H1 (cell line): ENCODE results near the gene P4HB. TPM values are rescaled to one million over a fixed set of nuclear protein-coding genes. Genes with fewer than 3 reads are reported as not detected.

ENCODE experiments used
- CTCF ChIA-PET: fragments of 300-600 bp; sonication (Branson Sonifier 250); formaldehyde crosslinking; loops from one replicate; lab custom pipeline; 2021; ENCODE audit not compliant: partially characterized antibody; lab: Charles Lee
- POLR2A ChIA-PET: fragments of 300-600 bp; sonication (Branson Sonifier 250); formaldehyde crosslinking; loops from one replicate; lab custom pipeline; 2021; ENCODE audit warnings: inconsistent platforms; ENCODE audit not compliant: partially characterized antibody; lab: Charles Lee
- DNase-seq, 2 experiments: peaks; one replicate each; pipeline versions ENCODE4 v3.0.0 to v3.0.0-alpha.2; 2010 to 2022; ENCODE audit warnings: low spot score in 2 of 2, low read depth in 1 of 2, mixed read lengths in 1 of 2
- FAIRE-seq: peaks from 2 replicates; lab custom pipeline; 2011; peaks lifted over from hg19 to GRCh38; lab: Jason Lieb, UNC
- H2AFZ ChIP-seq: 2 replicates; pipeline ENCODE4 v1.8.1; 2012; ENCODE audit warnings: low read length, inconsistent platforms
- H2AK5ac ChIP-seq: 2 replicates; pipeline ENCODE4 v1.6.1; 2013; ENCODE audit warnings: low read depth, low read length
- H2BK120ac ChIP-seq: replicated peaks from 2 replicates; pipeline ENCODE3; 2013; ENCODE audit warnings: low read depth, low read length, inconsistent platforms
- H2BK12ac ChIP-seq: 2 replicates; pipeline ENCODE4 v1.6.1; 2013; ENCODE audit warnings: low read depth, low read length
- H2BK15ac ChIP-seq: 2 replicates; pipeline ENCODE4 v1.6.1; 2013; ENCODE audit warnings: low read length
- H2BK20ac ChIP-seq: 2 replicates; pipeline ENCODE4 v1.6.1; 2013; ENCODE audit warnings: low read length
- H2BK5ac ChIP-seq: 2 replicates; pipeline ENCODE4 v1.6.1; 2013; ENCODE audit warnings: low read depth, low read length
- H3K14ac ChIP-seq: 2 replicates; pipeline ENCODE4 v1.6.1; 2013; ENCODE audit warnings: inconsistent platforms; ENCODE audit not compliant: insufficient read length
- H3K18ac ChIP-seq: 2 replicates; pipeline ENCODE4 v1.6.1; 2013; ENCODE audit warnings: low read length; ENCODE audit errors: extremely low read depth
- H3K23ac ChIP-seq: 2 replicates; pipeline ENCODE4 v1.6.1; 2013; ENCODE audit warnings: inconsistent platforms; ENCODE audit not compliant: insufficient read length
- H3K23me2 ChIP-seq: 2 replicates; pipeline ENCODE4 v1.6.1; 2013; ENCODE audit warnings: low read depth, low read length
- H3K27ac ChIP-seq: 2 replicates; pipeline ENCODE4 v1.6.1; 2011; ENCODE audit warnings: low read depth, low read length, inconsistent platforms
- H3K27me3 ChIP-seq, 4 experiments: replicated peaks in 1 of 4; 1 replicate in 1 of 4; 2 replicates in 3 of 4; pipeline versions ENCODE4 v1.6.1 to v1.8.1; 2011 to 2013; ENCODE audit warnings: low read length in 3 of 4, mild to moderate bottlenecking in 3 of 4, inconsistent platforms in 2 of 4, mixed read lengths in 2 of 4, moderate library complexity in 1 of 4; ENCODE audit not compliant: control insufficient read depth in 3 of 4, insufficient read depth in 3 of 4; ENCODE audit errors: extremely low read depth in 1 of 4
- H3K36me3 ChIP-seq, 4 experiments: 2 replicates each; pipeline versions ENCODE4 v1.6.1 to v1.8.1; 2011 to 2013; ENCODE audit warnings: mild to moderate bottlenecking in 4 of 4, low read length in 3 of 4, moderate library complexity in 2 of 4, control low read depth in 1 of 4, inconsistent platforms in 1 of 4; ENCODE audit not compliant: insufficient read depth in 4 of 4, control insufficient read depth in 2 of 4
- H3K4ac ChIP-seq: replicated peaks from 2 replicates; pipeline ENCODE3; 2013; ENCODE audit warnings: low read length, low read depth, mixed read lengths, inconsistent platforms; ENCODE audit not compliant: insufficient read length
- H3K4me1 ChIP-seq, 4 experiments: replicated peaks in 1 of 4; 1 replicate in 1 of 4; 2 replicates in 3 of 4; pipeline versions ENCODE4 v1.6.1 to v1.8.1; 2011 to 2013; ENCODE audit warnings: low read length in 3 of 4, inconsistent platforms in 2 of 4, mixed read lengths in 1 of 4; ENCODE audit not compliant: insufficient read depth in 4 of 4, control insufficient read depth in 3 of 4
- H3K4me2 ChIP-seq, 2 experiments: 2 replicates each; pipeline versions ENCODE4 v1.6.1 to v1.8.1; 2011 to 2013; ENCODE audit warnings: low read depth in 2 of 2, low read length in 2 of 2, control low read depth in 1 of 2, inconsistent platforms in 1 of 2, mild to moderate bottlenecking in 1 of 2; ENCODE audit not compliant: insufficient read depth in 1 of 2
- H3K4me3 ChIP-seq, 4 experiments: fragments of 200-600, 300-600 bp in 1 of 4; sonication (generic), shearing (Covaris generic), sonication (Bioruptor Twin) in 1 of 4; 2 replicates each; pipeline versions ENCODE4 v1.5.1 to v1.8.1; 2011 to 2016; ENCODE audit warnings: low read length in 4 of 4, low read depth in 3 of 4, control low read depth in 2 of 4, inconsistent platforms in 2 of 4, mild to moderate bottlenecking in 2 of 4, mixed read lengths in 1 of 4, moderate library complexity in 1 of 4; ENCODE audit not compliant: insufficient read depth in 2 of 4; ENCODE audit errors: extremely low read depth in 1 of 4
- H3K56ac ChIP-seq: replicated peaks from 2 replicates; pipeline ENCODE3; 2013; ENCODE audit warnings: low read depth, mild to moderate bottlenecking, mixed read lengths, low read length, inconsistent platforms; ENCODE audit not compliant: insufficient read length
- H3K79me1 ChIP-seq: 2 replicates; pipeline ENCODE4 v1.6.1; 2013; ENCODE audit warnings: low read depth, low read length, control low read depth
- H3K79me2 ChIP-seq, 2 experiments: 2 replicates each; pipeline versions ENCODE4 v1.6.1 to v1.8.1; 2012 to 2013; ENCODE audit warnings: low read length in 2 of 2, mild to moderate bottlenecking in 2 of 2, inconsistent platforms in 1 of 2; ENCODE audit not compliant: insufficient read depth in 2 of 2, control insufficient read depth in 1 of 2
- H3K9ac ChIP-seq, 4 experiments: replicated peaks in 1 of 4; 1 replicate in 1 of 4; 2 replicates in 3 of 4; pipeline versions ENCODE4 v1.6.1 to v1.8.1; 2011 to 2013; ENCODE audit warnings: low read depth in 3 of 4, low read length in 3 of 4, control low read depth in 2 of 4, mild to moderate bottlenecking in 2 of 4, moderate library complexity in 2 of 4, inconsistent platforms in 1 of 4; ENCODE audit errors: extremely low read depth in 1 of 4
- H3K9me3 ChIP-seq, 2 experiments: 2 replicates each; pipeline versions ENCODE4 v1.6.1 to v1.8.1; 2012 to 2013; ENCODE audit warnings: mild to moderate bottlenecking in 2 of 2, moderate library complexity in 2 of 2, control low read depth in 1 of 2, inconsistent platforms in 1 of 2, low read depth in 1 of 2, low read length in 1 of 2, mixed read lengths in 1 of 2; ENCODE audit not compliant: insufficient read depth in 2 of 2
- H4K20me1 ChIP-seq, 2 experiments: replicated peaks in 1 of 2; 2 replicates each; pipeline versions ENCODE3 to v1.8.1; 2011 to 2013; ENCODE audit warnings: inconsistent platforms in 2 of 2, low read length in 2 of 2, mild to moderate bottlenecking in 1 of 2; ENCODE audit not compliant: insufficient read depth in 2 of 2, control insufficient read depth in 1 of 2
- H4K5ac ChIP-seq: 2 replicates; pipeline ENCODE4 v1.6.1; 2013; ENCODE audit warnings: low read length, low read depth, mixed read lengths, inconsistent platforms; ENCODE audit not compliant: insufficient read length
- H4K8ac ChIP-seq: 2 replicates; pipeline ENCODE4 v1.8.0; 2013; ENCODE audit warnings: mild to moderate bottlenecking, moderate library complexity, low read length, inconsistent platforms; ENCODE audit not compliant: insufficient read depth; ENCODE audit errors: extremely low read depth
- H4K91ac ChIP-seq: replicated peaks from 2 replicates; pipeline ENCODE3; 2013; ENCODE audit warnings: low read length, mixed read lengths, inconsistent platforms; ENCODE audit not compliant: insufficient read length
- BACH1 ChIP-seq: IDR thresholded peaks from 2 replicates; pipeline ENCODE4 v1.6.1; 2012; ENCODE audit warnings: low read length, improper control_type of control experiment
- MAX ChIP-seq: IDR thresholded peaks from 2 replicates; pipeline ENCODE4 v1.6.1; 2012; ENCODE audit warnings: inconsistent platforms
- WGBS, 2 experiments: shearing (Covaris generic) in 1 of 2; methylation state at CpG; one replicate each; pipeline versions ENCODE4 v1.1.6 to v1.1.7; 2013 to 2015; ENCODE audit warnings: low lambda C conversion rate in 2 of 2, mixed read lengths in 2 of 2, inconsistent platforms in 1 of 2, low coverage in 1 of 2, missing lambda C conversion rate in 1 of 2; ENCODE audit not compliant: insufficient replicate concordance in 2 of 2, insufficient coverage in 1 of 2, insufficient read length in 1 of 2; ENCODE audit errors: extremely low coverage in 1 of 2, missing lambda C conversion rate in 1 of 2; 5-methylcytosine and 5-hydroxymethylcytosine counted together
- polyA plus RNA-seq, 7 experiments: library from polyadenylated mRNA; depleted of rRNA in 3 of 7; stranded (reverse) in 5 of 7; unstranded in 2 of 7; fragments of >200 nt in 5 of 7; fragments of 200-250 nt in 2 of 7; gene quantifications; 1 replicate in 5 of 7; 2 replicates in 1 of 7; 4 replicates in 1 of 7; pipeline versions ENCODE4 v1.2.1 to v1.2.3, GENCODE V29; 2011 to 2013; ENCODE audit warnings: missing spikeins in 2 of 7, mixed read lengths in 2 of 7
- total RNA-seq: library from RNA; stranded (reverse); fragmentation: NEBNext Ultra II Directional; extraction: Animal tissue kit (Norgen Biotek cat#: 25700); gene quantifications from 2 replicates; pipeline ENCODE4 v1.2.1, GENCODE V29; 2021

The P4HB gene
- total and polyA plus RNA-seq, 2 of the 8 experiments (the other 6 are each of a cell fraction or from before 2014, with no cell fraction given): 41.4 to 379 TPM

GRCh38 chr17:81878294-81878693, 18.0 kb upstream of the P4HB start:
- no peak overlapping the region for H4K8ac ChIP-seq
- no peaks in the 10 kb centered on the region for H3K79me2 ChIP-seq
- no peaks in the 10 kb centered on the region for H3K27me3 ChIP-seq
- H3K27ac ChIP-seq: no peak overlapping the region
- no peaks in the 10 kb centered on the region for H3K79me1 ChIP-seq
- H2BK20ac ChIP-seq: no peak overlapping the region
- H4K5ac ChIP-seq: no peak overlapping the region
- H3K4me2 ChIP-seq: no peak overlapping the region
- no peak overlapping the region for H3K14ac ChIP-seq
- no peak overlapping the region for H3K23ac ChIP-seq
- H3K18ac ChIP-seq: no peak overlapping the region
- ChIA-PET POLR2A (interaction anchor here (0.7 to 10.5 kb wide), 4 partner anchors 10 to 857 kb away, joined by 3 to 151 read pairs (median 12); partner anchors contain the start of genes ALYREF, ANAPC11, ARL16 and HGS), CTCF (interaction anchor here (0.6 kb wide), 1 partner anchor 70 kb away, joined by 3 read pairs; no protein-coding TSS in a partner anchor)
- no peak overlapping the region for H2BK15ac ChIP-seq
- DNase-seq (no peak), FAIRE-seq (no peak)
- no peaks in the 10 kb centered on the region for H4K20me1 ChIP-seq
- no peak overlapping the region for H3K4me3 ChIP-seq
- 94% methylated on average over 3 of the region's 3 CpGs; no CpG with 5 or more reads in 1 of the 2 experiments for WGBS, 2 experiments
- H4K91ac ChIP-seq: no peak overlapping the region
- H2BK120ac ChIP-seq: no peak overlapping the region
- peaks cover 4 to 19% (median 6%) of the 10 kb centered on the region in 4 experiments; a peak in 6 of 8 replicates for H3K36me3 ChIP-seq
- no peaks in the 10 kb centered on the region for H3K4me1 ChIP-seq
- H2BK5ac ChIP-seq: no peak overlapping the region
- no peaks in the 10 kb centered on the region for H3K9me3 ChIP-seq
- H3K4ac ChIP-seq: no peak overlapping the region
- H3K23me2 ChIP-seq: no peaks in the 10 kb centered on the region
- no peak overlapping the region for H3K56ac ChIP-seq
- H2AFZ ChIP-seq: no peak overlapping the region
- H2BK12ac ChIP-seq: no peak overlapping the region
- H3K9ac ChIP-seq: no peak overlapping the region
- TF ChIP-seq MAX (no peak), BACH1 (no peak)
- H2AK5ac ChIP-seq: no peak overlapping the region
